LNCaP clone FGC (cell line): ENCODE results near the gene LHPP.

ENCODE experiments used
- DNase-seq: peaks from one replicate; pipeline ENCODE4 v3.0.0-alpha.2; 2011; ENCODE audit warnings: low read depth
- H3K4me3 ChIP-seq: 2 replicates; pipeline ENCODE4 v1.5.1; 2011; ENCODE audit warnings: mild to moderate bottlenecking, low read depth, low read length, control low read depth
- CTCF ChIP-seq: IDR thresholded peaks from 2 replicates; pipeline ENCODE4 v1.5.1; 2012; ENCODE audit warnings: mild to moderate bottlenecking; ENCODE audit not compliant: control insufficient read depth, insufficient read depth; ENCODE audit errors: extremely low read depth

LHPP gene

GRCh38 chr10:124590216-124591122 is 128.8 kb downstream of the LHPP start:
- no peak overlapping the region for H3K4me3 ChIP-seq
- TF ChIP-seq CTCF = no peak
- no peak for DNase-seq

DNA sequence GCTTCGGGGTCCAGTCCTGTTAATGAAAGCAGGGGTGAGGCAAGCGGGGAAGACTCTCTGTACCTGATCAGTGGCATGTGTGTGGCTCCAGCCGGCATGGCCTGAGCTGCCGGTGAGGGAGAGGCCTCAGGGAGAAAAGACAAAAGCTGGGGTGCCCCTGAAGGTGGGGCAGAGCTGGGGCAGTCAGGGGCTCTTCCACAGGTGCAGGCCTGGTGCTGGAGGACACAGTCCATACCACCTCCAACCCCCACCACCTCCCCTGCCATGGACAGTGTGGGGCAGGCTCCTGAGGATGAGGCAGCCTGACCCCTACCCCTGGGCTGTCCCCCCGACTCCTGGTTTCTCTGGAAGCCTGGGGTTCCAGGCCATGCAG is 129.5 kb downstream of the LHPP start:
- H3K4me3 ChIP-seq = no peak overlapping the region
- no peak for DNase-seq
- TF ChIP-seq CTCF = no peak

DNA sequence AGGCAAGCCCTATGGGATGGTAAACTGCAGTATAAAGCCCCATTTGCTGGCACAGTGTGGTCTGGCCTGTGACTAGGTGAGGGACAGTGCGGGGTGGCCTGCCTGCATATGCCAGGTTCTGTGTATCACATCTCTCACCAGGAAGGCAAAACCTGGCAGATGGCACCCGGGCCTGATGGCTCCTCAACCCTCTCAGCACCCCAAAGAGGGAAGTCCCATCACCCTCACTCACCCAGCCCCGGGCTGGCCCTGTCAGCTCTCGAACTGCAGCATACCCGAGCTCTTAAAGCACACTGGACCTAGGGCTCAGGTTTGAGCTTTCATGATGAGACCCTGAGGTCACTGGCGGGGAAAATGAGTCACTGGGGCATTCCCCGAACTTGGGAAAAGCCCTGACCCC is 130.5 kb downstream of the LHPP start:
- DNase-seq = no peak
- no peak overlapping the region for H3K4me3 ChIP-seq
- TF ChIP-seq CTCF = no peak

DNA sequence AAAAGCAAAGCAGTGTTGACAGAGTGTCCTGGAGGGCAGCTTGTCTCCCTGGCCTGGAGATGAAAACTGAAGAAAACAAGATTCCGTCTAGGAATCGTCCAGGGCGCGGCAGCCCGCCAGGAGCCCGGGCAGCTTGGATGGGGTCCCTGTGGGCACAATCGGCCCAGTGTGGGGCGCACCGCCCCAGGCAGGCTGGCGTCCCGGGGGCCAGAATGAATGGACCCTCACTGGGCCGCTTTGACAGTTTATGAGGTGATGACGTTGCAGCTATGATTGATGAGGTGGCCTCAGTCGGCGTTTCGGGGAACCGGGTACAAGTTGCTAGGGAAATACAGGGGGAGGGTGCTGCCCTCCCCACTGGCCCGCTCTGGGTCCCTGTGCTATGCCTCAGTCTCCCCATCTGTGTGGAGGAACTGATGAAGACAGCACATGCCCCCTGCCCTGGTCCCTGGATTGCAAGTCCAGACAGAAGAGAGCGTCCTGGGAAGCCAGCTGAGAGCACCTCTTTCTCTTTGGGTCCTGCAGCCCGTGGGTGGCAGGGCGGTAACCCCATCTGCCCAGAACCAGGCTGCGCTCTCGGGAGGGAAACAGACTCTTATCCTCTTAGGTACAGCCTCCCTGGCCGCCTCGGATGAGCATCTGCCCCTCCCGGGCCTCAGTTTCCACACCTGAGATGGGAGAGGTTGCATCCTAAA is 131.3 kb downstream of the LHPP start:
- H3K4me3 ChIP-seq = no peak overlapping the region
- no peak for DNase-seq
- TF ChIP-seq CTCF = no peak

DNA sequence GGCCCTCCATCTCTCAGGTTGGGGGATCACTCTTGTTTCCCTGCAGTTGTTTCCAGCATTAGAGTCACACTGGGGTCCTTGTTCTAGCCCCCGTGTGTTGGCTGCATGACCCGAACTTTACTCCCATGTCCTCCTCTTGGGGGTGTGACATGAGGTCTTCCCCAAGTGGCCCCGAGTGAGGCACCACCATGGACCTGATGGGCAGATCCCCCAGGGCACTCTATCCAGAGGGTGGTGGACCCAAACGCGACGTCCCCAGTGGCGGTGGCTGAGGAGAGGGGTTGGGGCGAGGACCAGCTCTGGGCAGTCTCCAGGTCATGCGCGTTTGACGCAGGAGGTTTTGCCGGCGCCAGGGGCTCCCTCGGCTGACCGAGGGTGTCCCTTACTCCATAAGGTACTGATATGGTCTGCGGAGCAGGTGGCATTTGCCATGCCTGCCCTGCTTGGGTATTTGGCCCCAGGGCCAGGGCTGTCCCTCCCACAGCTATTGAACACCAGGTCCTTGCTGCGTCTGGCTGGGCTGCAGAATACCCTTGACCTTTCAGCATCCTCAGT is 131.9 kb downstream of the LHPP start:
- no peak overlapping the region for H3K4me3 ChIP-seq
- TF ChIP-seq CTCF = no peak
- DNase-seq = no peak

- no peak for TF ChIP-seq CTCF
- H3K4me3 ChIP-seq = no peak overlapping the region
- DNase-seq = no peak
These were observed 132.6 kb downstream of the LHPP start for GRCh38 chr10:124594240-124594639.
